GM21360 (cell line): Measurements from ENCODE around the gene CDK9.
"Not testable (repeated sequence)": the region's sequence is repeated elsewhere in the genome, so short reads cannot be mapped to it uniquely, and the experiment has no call there.

ENCODE experiments used
- ATAC-seq: cut with Tn5 transposase; IDR thresholded peaks from one replicate; pipeline ENCODE4 v1.9.1; 2021; ENCODE audit warnings: mild to moderate bottlenecking, moderate library complexity; ENCODE audit not compliant: unreplicated experiment

CDK9 gene

GRCh38 chr9:127785933-127786772 lies at the start of gene CDK9:
CDK9 (plus strand) TSS chr9:127786034; CDS start chr9:127786149, 115 bp downstream.
- peak; percentile 45 for ATAC-seq

DNA sequence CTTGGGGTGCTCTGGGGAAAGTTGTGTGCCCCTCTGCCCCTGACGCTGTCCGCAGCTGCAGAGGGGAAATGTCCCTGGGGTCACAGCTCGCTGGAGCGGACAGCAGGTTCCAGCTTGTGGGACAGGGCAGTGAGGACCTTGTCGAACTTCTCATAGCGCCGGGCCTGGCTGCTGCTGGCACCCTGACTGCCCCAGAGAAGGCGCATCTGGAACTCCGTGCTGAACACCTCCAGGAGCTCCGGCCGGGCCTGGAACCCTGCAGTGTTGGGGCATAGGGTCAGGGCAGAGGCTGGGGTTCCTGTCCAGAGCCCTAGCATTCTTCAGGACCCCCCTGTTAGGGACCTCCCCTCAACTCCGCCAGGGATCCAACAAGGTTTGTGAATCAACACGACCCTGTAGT lies 47.2 kb upstream of the CDK9 start:
- ATAC-seq, result no peak

GRCh38 chr9:127739614-127740330 lies 46.1 kb upstream of the CDK9 start:
- ATAC-seq, result no peak

GRCh38 chr9:127741831-127742434 lies 43.9 kb upstream of the CDK9 start:
- no peak for ATAC-seq

- ATAC-seq, result no peak
Measured at GRCh38 chr9:127742435-127743088, 43.3 kb upstream of the CDK9 start.

- no peak for ATAC-seq
Measured at GRCh38 chr9:127744398-127745110, 41.3 kb upstream of the CDK9 start.

DNA sequence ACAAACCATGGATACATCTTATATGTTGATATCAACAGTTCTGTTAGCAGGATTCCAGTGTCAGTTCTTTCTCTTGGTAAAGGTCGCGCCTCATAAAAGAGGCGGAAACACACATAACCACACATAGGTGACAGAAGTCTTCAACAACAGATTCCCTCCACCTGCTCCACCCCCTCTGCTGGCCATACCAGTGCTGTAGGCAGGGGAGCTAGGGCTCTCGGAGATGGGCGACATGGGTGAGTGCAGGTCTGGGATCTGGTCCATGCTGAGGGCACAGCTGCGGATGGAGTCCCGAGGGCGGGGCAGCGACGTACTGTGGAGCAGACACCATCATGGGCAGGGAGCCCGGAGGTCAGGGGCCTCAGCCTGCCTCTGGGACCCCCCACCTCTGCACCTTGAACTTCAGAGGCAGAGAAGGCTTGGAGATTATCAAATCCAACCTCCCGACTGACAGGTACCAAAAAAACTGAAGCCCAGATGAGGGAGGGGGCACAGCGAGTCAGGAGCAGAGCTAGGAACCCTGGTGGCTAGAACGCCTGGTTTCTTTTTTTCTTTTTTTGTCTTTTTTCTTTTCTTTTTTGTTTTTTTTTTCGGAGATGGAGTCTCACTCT lies 38.8 kb upstream of the CDK9 start:
- ATAC-seq, result no peak

- ATAC-seq, result no peak
Measured at GRCh38 chr9:127749090-127749787, 36.6 kb upstream of the CDK9 start.

GRCh38 chr9:127751269-127752054 lies 34.4 kb upstream of the CDK9 start:
- no peak for ATAC-seq

DNA sequence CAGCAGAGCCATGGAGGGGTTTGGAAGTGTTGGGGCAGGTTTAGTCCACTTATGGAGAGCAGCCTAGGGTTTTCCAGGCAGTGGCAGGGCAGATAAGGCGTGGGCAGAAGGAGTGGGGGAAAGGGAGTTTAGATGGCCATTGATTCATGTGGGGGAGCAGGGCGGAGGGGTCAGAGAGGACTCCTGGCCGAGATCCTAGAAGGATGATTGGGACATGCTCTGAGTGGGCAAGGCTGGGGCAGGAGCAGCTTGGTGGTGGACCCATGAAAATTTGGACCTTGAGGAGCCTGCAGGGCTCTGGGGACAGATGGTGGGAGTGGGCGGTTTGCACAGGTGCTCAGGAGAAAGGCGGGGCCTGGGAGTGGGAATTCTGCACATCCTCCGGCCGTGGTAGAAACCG lies 32.7 kb upstream of the CDK9 start:
- ATAC-seq, result no peak

- ATAC-seq, result no peak
Measured at GRCh38 chr9:127753622-127754021, 32.2 kb upstream of the CDK9 start.

GRCh38 chr9:127754099-127755060 lies 31.5 kb upstream of the CDK9 start:
- ATAC-seq, result no peak

DNA sequence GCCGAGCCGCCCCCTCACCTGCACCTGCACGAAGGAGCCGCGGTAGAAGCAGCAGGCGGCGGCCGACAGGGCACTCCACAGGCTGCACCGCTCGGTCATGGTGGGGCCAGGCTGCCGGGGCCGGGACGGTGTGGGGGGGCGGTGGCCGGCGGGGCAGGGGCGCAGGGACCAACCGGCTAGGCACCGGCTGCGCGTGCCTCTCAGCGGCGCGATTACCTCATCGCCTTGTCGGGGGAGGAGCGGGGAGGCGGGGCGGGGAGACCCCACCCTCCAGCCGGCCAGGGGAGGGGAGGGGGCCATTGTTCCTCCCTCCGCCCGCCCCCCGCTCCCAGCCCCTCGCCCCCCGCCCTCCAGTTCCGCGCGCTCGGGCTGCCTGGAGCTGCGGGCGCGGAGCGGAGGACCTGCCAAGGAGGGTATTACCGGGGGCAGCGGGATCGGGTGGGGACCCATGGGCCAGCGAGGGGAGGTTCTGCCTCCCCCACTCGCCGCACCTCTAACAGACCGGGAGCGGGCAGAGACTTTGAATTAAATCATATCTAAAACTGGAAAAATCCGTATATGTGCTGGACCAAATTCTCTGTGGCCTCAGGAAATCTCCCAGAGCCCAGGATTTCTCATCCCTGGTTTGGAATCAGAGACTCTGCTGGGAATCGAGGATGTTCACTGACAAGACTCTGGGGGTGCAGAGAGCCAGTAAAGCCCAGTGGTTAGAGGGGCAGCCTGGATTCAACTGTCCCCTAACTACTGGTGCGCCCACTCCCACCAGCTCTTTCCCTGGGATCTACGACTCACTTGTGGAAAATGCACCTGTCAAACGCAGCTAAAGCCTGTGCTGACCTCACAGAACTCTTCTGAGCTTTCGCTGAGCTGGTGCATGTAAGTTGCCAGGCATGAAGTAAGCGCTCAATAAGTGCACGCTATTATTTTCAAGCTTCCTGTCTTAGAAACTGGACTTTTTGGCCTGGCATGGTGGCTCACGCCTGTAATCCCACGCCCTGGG lies 30.5 kb upstream of the CDK9 start:
- no peak for ATAC-seq

DNA sequence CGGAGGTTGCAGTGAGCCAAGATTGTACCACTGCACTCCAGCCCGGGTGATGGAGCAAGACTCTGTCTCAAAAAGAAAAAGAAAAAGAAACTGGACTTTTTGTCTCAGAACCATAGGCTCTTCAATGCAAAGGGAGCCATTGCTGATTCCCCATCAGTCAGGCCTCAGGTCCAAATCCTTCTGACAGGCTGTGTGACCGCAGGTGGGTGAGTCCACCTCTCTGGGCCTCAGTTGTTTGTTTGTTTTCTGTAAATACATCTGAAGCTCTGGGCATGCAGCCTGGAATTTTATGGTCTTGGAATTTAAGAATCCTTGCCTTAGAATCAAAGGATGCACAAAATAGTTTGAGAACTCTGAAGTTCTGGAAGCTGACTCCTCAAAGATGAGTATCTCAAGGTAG lies 29.6 kb upstream of the CDK9 start:
- ATAC-seq, result no peak

GRCh38 chr9:127756776-127757175 lies 29.1 kb upstream of the CDK9 start:
- not testable (repeated sequence) for ATAC-seq

GRCh38 chr9:127758843-127759242 lies 27.0 kb upstream of the CDK9 start:
- ATAC-seq, result no peak
